ENCODE measurements around the gene FXN.
"Not testable (repeated sequence)": the region's sequence is repeated elsewhere in the genome, so short reads cannot be mapped to it uniquely, and the experiment has no call there.

Gene FXN

GRCh38 chr9:69027355-69028097 is 8.0 kb upstream of the FXN start:
- no peak for DNase-seq (ENCODE audit: low read depth)

- no peak for DNase-seq (ENCODE audit: low read depth)
Observed at GRCh38 chr9:69028754-69029153, 6.8 kb upstream of the FXN start.

GRCh38 chr9:69029535-69029934 is 6.0 kb upstream of the FXN start:
- no peak for DNase-seq (ENCODE audit: low read depth)

- no peak for DNase-seq (ENCODE audit: low read depth)
Observed at GRCh38 chr9:69030851-69031645, 4.5 kb upstream of the FXN start.

- DNase-seq (ENCODE audit: low read depth): no peak
Observed at GRCh38 chr9:69034071-69034470, 1.5 kb upstream of the FXN start.

- DNase-seq (ENCODE audit: low read depth): no peak
Observed at GRCh38 chr9:69036309-69036708, 757 bp downstream of the FXN start.

- DNase-seq (ENCODE audit: low read depth): no peak
Observed at GRCh38 chr9:69036799-69037198, 1.2 kb downstream of the FXN start.

- no peak for DNase-seq (ENCODE audit: low read depth)
Observed at GRCh38 chr9:69040646-69041045, 5.1 kb downstream of the FXN start.

GRCh38 chr9:69044240-69045219 is 9.0 kb downstream of the FXN start:
- no peak for DNase-seq (ENCODE audit: low read depth)

GRCh38 chr9:69045821-69046220 is 10.3 kb downstream of the FXN start:
- no peak for DNase-seq (ENCODE audit: low read depth)

GRCh38 chr9:69046723-69047122 is 11.2 kb downstream of the FXN start:
- no peak for DNase-seq (ENCODE audit: low read depth)

- DNase-seq (ENCODE audit: low read depth): no peak
Observed at GRCh38 chr9:69047371-69047770, 11.8 kb downstream of the FXN start.

GRCh38 chr9:69049094-69049493 is 13.5 kb downstream of the FXN start:
- DNase-seq (ENCODE audit: low read depth): no peak

GRCh38 chr9:69050936-69051335 is 15.4 kb downstream of the FXN start:
- not testable (repeated sequence) for DNase-seq (ENCODE audit: low read depth)

GRCh38 chr9:69054989-69055388 is 19.4 kb downstream of the FXN start:
- no peak for DNase-seq (ENCODE audit: low read depth)

GRCh38 chr9:69056191-69056815 is 20.8 kb downstream of the FXN start:
- no peak for DNase-seq (ENCODE audit: low read depth)

- no peak for DNase-seq (ENCODE audit: low read depth)
Observed at GRCh38 chr9:69058101-69058500, 22.5 kb downstream of the FXN start.

- no peak for DNase-seq (ENCODE audit: low read depth)
Observed at GRCh38 chr9:69060766-69061165, 25.2 kb downstream of the FXN start.

- DNase-seq (ENCODE audit: low read depth): no peak
Observed at GRCh38 chr9:69062195-69062594, 26.6 kb downstream of the FXN start.

GRCh38 chr9:69063839-69064238 is 28.3 kb downstream of the FXN start:
- DNase-seq (ENCODE audit: low read depth): no peak

- no peak for DNase-seq (ENCODE audit: low read depth)
Observed at GRCh38 chr9:69065660-69066059, 30.1 kb downstream of the FXN start.

- DNase-seq (ENCODE audit: low read depth): no peak
Observed at GRCh38 chr9:69066955-69067354, 31.4 kb downstream of the FXN start.
